ENCODE measurements around the gene SOWAHA.

- TF ChIP-seq POLR2A (IDR thresholded peaks at IDR 0.05) (no peak), EP300 (IDR thresholded peaks at IDR 0.05) (no peak)
- TF ChIP-seq, protein P1, sequence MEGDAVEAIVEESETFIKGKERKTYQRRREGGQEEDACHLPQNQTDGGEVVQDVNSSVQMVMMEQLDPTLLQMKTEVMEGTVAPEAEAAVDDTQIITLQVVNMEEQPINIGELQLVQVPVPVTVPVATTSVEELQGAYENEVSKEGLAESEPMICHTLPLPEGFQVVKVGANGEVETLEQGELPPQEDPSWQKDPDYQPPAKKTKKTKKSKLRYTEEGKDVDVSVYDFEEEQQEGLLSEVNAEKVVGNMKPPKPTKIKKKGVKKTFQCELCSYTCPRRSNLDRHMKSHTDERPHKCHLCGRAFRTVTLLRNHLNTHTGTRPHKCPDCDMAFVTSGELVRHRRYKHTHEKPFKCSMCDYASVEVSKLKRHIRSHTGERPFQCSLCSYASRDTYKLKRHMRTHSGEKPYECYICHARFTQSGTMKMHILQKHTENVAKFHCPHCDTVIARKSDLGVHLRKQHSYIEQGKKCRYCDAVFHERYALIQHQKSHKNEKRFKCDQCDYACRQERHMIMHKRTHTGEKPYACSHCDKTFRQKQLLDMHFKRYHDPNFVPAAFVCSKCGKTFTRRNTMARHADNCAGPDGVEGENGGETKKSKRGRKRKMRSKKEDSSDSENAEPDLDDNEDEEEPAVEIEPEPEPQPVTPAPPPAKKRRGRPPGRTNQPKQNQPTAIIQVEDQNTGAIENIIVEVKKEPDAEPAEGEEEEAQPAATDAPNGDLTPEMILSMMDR (IDR thresholded peaks at IDR 0.05): no peak
Observed at GRCh38 chr5:132808866-132809265, 4.2 kb upstream of the SOWAHA start.

All from ovary (tissue), 3 donors.